ENCODE results near the gene ANKRD34C. TPM values are rescaled to one million over a fixed set of nuclear protein-coding genes. Genes with fewer than 3 reads are reported as not detected.

ANKRD34C gene
- total RNA-seq, result not detected
- polyA plus RNA-seq, result not detected

DNA sequence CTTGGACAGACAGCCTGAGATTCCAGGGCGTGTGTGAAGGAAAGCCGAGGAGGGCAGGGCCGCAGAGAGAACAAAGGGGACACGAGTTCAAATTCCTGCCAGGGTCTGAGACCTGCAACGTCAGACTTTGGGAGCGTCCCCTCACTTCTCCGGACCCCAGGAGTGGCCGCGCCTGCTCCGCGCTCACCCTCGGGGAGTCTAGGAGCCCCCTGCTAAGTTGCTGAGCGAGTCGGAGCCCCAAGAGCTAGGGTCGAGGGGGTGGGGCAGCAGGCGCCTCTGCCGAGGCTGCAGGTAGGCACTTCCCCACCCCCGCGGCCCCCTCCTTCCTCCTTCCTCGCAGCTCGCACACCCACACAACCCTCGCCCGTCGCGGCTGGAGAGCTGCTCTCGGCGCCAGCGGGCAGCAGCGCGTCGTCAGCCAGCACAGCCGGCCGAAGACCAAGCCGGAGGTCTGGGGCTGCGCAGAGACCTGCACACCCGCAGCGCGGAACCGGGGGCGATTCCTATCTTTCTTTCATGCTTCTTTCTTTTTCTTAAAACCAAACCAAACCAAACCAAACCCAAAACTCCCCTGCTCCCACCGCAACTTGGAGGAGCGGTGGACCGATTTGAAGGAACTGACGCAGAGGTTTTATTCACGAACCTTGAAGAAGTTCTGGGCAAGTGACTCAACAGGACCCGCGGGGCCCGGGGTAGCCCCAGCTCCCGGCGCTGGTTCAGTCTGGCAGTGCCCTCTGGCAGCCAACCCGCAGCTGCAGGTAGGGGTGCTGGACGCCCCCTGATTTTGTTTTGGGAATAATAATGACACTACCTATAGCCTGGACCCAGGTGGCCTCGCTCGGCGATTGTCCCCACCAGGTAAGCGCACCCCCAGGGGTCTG, at the start of gene ANKRD34C:
ANKRD34C (plus strand) TSS at position 352 of the 881 bp plus-strand sequence. CDS start 10,563 bp downstream, outside the sequence.
- Mint-ChIP-seq H3K36me3 (no peaks in the 10 kb centered on the region), H3K27me3 (peaks cover 68% of the 10 kb centered on the region), H3K4me1 (peaks cover 0 to 3% (median 0%) of the 10 kb centered on the region in 4 donors), H3K9me3 (peaks cover 0 to 18% (median 2%) of the 10 kb centered on the region in 7 donors), H3K27ac (peak within 1 kb of the TSS in 1 of 3 donors; percentile 84), H3K4me3 (peak within 1 kb of the TSS in 1 of 4 donors; percentile 29)
- Histone ChIP-seq H3K4me3 (ENCODE audit: low read depth, low read length) (no peak within 1 kb of the TSS), H3K9me3 (ENCODE audit: control insufficient read depth in 2 of 2, low read length in 2 of 2) (peaks cover 0 to 10% of the 10 kb centered on the region in 2 experiments), H3K36me3 (ENCODE audit: control insufficient read depth, insufficient read depth, low read length) (no peaks in the 10 kb centered on the region), H3K27me3 (ENCODE audit: control insufficient read depth, insufficient read depth, low read length) (peaks cover 29% of the 10 kb centered on the region), H3K27ac (ENCODE audit: insufficient read depth, low read length, poor library complexity, severe bottlenecking) (no peak within 1 kb of the TSS), H3K4me1 (ENCODE audit: control insufficient read depth, insufficient read depth, low read length, poor library complexity, severe bottlenecking) (peaks cover 2% of the 10 kb centered on the region)
- DNase-seq (no peak), ATAC-seq (ENCODE audit: low read depth in 2 of 2) (no peak)

DNA sequence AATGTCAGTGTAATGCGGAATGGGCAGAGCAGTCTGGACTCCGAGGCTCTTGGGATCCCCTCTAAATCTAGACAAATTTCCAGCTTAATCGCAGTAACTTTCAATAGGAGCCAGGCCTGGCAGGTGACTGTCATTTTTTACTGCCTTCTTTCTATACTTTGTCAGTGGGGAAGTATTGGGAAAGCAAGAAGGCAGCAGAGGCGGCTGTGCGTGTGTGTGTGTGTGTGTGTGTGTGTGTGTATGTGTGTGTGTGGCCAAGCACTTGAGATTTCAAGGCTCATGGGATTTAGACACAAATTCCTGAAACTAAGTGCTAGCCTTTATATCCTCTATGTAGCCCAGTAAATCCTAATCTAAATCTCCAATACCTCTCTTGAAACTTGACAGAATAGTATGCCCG, 49.3 kb upstream of the ANKRD34C start:
- Histone ChIP-seq H3K4me3 (ENCODE audit: low read depth, low read length) (no peak overlapping the region), H3K4me1 (ENCODE audit: control insufficient read depth, insufficient read depth, low read length, poor library complexity, severe bottlenecking) (no peaks in the 10 kb centered on the region), H3K9me3 (ENCODE audit: control insufficient read depth in 2 of 2, low read length in 2 of 2) (peaks cover 6 to 11% of the 10 kb centered on the region in 2 experiments), H3K27me3 (ENCODE audit: control insufficient read depth, insufficient read depth, low read length) (no peaks in the 10 kb centered on the region), H3K27ac (ENCODE audit: insufficient read depth, low read length, poor library complexity, severe bottlenecking) (no peak overlapping the region), H3K36me3 (ENCODE audit: control insufficient read depth, insufficient read depth, low read length) (no peaks in the 10 kb centered on the region)
- peaks cover 0 to 20% (median 4%) of the 10 kb centered on the region in 7 donors for H3K9me3 Mint-ChIP-seq
- DNase-seq (no peak), ATAC-seq (ENCODE audit: low read depth in 2 of 2) (no peak)
- H3K4me1 Mint-ChIP-seq, result no peaks in the 10 kb centered on the region
- H3K36me3 Mint-ChIP-seq, result no peaks in the 10 kb centered on the region
- H3K27me3 Mint-ChIP-seq, result peaks cover 4% of the 10 kb centered on the region
- no peak overlapping the region for H3K4me3 Mint-ChIP-seq
- H3K27ac Mint-ChIP-seq, result no peak overlapping the region

DNA sequence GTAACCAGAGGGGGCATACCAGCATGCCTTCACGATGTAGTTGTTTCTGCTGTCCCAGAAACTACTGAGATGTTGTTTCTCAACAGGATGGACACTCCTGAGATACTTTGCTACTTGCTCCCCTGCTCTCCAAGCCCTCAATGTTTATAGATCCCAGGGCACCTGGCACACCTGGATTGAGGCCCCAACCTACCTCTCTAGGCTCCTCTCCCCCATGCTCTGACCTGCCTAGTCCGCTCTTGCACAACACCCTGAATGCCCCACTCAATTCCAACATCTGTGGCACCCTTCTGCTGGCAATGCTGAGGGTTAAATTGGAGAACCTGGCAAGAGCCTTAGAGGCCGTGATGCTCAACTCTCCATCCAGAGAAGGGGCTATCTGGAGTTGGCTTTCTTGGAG, 42.5 kb upstream of the ANKRD34C start:
- Mint-ChIP-seq H3K27ac (no peak overlapping the region), H3K9me3 (peaks cover 0 to 1% (median 0%) of the 10 kb centered on the region in 7 donors), H3K36me3 (no peaks in the 10 kb centered on the region), H3K27me3 (no peaks in the 10 kb centered on the region), H3K4me1 (no peaks in the 10 kb centered on the region), H3K4me3 (no peak overlapping the region)
- Histone ChIP-seq H3K4me1 (ENCODE audit: control insufficient read depth, insufficient read depth, low read length, poor library complexity, severe bottlenecking) (no peaks in the 10 kb centered on the region), H3K27me3 (ENCODE audit: control insufficient read depth, insufficient read depth, low read length) (no peaks in the 10 kb centered on the region), H3K27ac (ENCODE audit: insufficient read depth, low read length, poor library complexity, severe bottlenecking) (no peak overlapping the region), H3K4me3 (ENCODE audit: low read depth, low read length) (no peak overlapping the region), H3K36me3 (ENCODE audit: control insufficient read depth, insufficient read depth, low read length) (no peaks in the 10 kb centered on the region), H3K9me3 (ENCODE audit: control insufficient read depth in 2 of 2, low read length in 2 of 2) (no peaks in the 10 kb centered on the region)
- DNase-seq (no peak), ATAC-seq (ENCODE audit: low read depth in 2 of 2) (no peak)

DNA sequence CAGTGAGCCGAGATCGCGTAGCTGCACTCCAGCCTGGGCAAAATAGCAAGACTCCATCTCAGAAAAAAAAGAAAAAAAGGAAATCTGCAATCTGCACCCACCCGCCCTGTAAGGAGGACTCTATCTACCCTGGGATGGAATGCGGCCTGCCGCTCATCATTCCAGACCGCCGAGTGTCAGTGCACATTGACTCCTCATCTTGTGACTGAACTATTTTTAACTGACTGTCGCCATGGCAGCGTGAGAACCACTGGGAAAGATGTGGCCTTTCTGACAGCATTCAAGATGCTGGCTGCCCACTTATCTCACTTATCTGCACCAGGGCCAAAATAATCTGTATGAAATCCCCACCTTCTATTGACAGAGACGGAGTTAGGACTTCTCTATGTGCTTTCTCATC, 38.8 kb upstream of the ANKRD34C start:
- ATAC-seq (ENCODE audit: low read depth in 2 of 2), result no peak
- H3K27me3 Mint-ChIP-seq, result no peaks in the 10 kb centered on the region
- no peaks in the 10 kb centered on the region for H3K36me3 Mint-ChIP-seq

DNA sequence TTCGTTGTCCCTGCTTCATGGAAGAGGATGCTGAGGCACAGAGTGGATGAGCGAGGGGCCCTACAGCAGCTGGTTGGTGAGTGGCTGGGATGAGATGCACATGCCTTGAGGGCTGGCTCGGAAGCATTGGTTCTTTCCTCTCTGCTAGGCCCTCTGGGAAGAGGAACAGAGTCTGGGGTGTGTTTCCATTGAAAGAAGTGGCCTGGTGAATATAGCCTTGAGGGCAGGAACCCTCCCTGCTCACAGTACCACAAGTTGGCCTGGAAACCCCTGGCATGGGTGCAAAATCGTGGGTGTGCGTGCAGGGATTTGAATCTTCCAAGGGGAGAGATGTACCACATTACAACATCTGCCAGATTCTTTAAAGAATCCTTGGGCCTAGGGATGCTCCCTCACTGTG, 37.6 kb upstream of the ANKRD34C start:
- Histone ChIP-seq H3K4me3 (ENCODE audit: low read depth, low read length) (no peak overlapping the region), H3K9me3 (ENCODE audit: control insufficient read depth in 2 of 2, low read length in 2 of 2) (no peaks in the 10 kb centered on the region), H3K36me3 (ENCODE audit: control insufficient read depth, insufficient read depth, low read length) (no peaks in the 10 kb centered on the region), H3K4me1 (ENCODE audit: control insufficient read depth, insufficient read depth, low read length, poor library complexity, severe bottlenecking) (no peaks in the 10 kb centered on the region), H3K27me3 (ENCODE audit: control insufficient read depth, insufficient read depth, low read length) (no peaks in the 10 kb centered on the region), H3K27ac (ENCODE audit: insufficient read depth, low read length, poor library complexity, severe bottlenecking) (no peak overlapping the region)
- Mint-ChIP-seq H3K36me3 (no peaks in the 10 kb centered on the region), H3K27ac (no peak overlapping the region), H3K4me3 (no peak overlapping the region), H3K9me3 (peaks cover 0 to 2% (median 0%) of the 10 kb centered on the region in 7 donors), H3K27me3 (no peaks in the 10 kb centered on the region), H3K4me1 (no peaks in the 10 kb centered on the region)
- no peak for DNase-seq
- no peak for ATAC-seq (ENCODE audit: low read depth in 2 of 2)

More for the DNA sequence above, 38.8 kb upstream of the ANKRD34C start:
- H3K27ac Mint-ChIP-seq, result no peak overlapping the region
- H3K4me3 Mint-ChIP-seq, result no peak overlapping the region
- H3K9me3 ChIP-seq (ENCODE audit: control insufficient read depth in 2 of 2, low read length in 2 of 2), result no peaks in the 10 kb centered on the region
- no peak overlapping the region for H3K27ac ChIP-seq (ENCODE audit: insufficient read depth, low read length, poor library complexity, severe bottlenecking)
- peaks cover 0 to 2% (median 0%) of the 10 kb centered on the region in 7 donors for H3K9me3 Mint-ChIP-seq
- DNase-seq, result no peak
- H3K4me1 Mint-ChIP-seq, result no peaks in the 10 kb centered on the region
- H3K4me3 ChIP-seq (ENCODE audit: low read depth, low read length), result no peak overlapping the region
- no peaks in the 10 kb centered on the region for H3K36me3 ChIP-seq (ENCODE audit: control insufficient read depth, insufficient read depth, low read length)
- no peaks in the 10 kb centered on the region for H3K27me3 ChIP-seq (ENCODE audit: control insufficient read depth, insufficient read depth, low read length)
- H3K4me1 ChIP-seq (ENCODE audit: control insufficient read depth, insufficient read depth, low read length, poor library complexity, severe bottlenecking), result no peaks in the 10 kb centered on the region

DNA sequence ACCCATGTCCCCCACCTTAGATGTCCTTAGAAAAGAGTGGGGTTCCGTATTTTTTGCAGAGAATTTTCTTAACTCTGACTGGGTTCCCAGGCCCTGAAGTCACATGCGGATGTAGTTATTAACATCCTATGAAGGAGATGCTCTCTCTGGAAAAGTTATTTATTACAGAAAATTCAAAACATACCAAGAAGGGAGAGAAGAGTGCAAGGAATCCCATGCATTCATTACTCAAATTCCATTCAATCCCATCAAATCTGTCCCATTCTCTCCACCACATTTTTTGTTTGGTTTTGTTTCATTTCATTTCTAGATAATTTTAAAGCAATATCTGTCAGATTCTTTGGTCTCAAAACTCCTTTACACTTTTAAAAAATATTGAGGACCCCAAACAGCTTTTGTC, 34.3 kb upstream of the ANKRD34C start:
- Mint-ChIP-seq H3K36me3 (no peaks in the 10 kb centered on the region), H3K9me3 (peaks cover 0 to 2% (median 0%) of the 10 kb centered on the region in 7 donors), H3K4me3 (no peak overlapping the region), H3K4me1 (no peaks in the 10 kb centered on the region), H3K27me3 (no peaks in the 10 kb centered on the region), H3K27ac (no peak overlapping the region)
- no peaks in the 10 kb centered on the region for H3K9me3 ChIP-seq (ENCODE audit: control insufficient read depth in 2 of 2, low read length in 2 of 2)
- H3K36me3 ChIP-seq (ENCODE audit: control insufficient read depth, insufficient read depth, low read length), result no peaks in the 10 kb centered on the region
- no peaks in the 10 kb centered on the region for H3K4me1 ChIP-seq (ENCODE audit: control insufficient read depth, insufficient read depth, low read length, poor library complexity, severe bottlenecking)
- peaks cover 3% of the 10 kb centered on the region for H3K27me3 ChIP-seq (ENCODE audit: control insufficient read depth, insufficient read depth, low read length)
- H3K27ac ChIP-seq (ENCODE audit: insufficient read depth, low read length, poor library complexity, severe bottlenecking), result no peak overlapping the region
- ATAC-seq (ENCODE audit: low read depth in 2 of 2), result no peak
- no peak for DNase-seq
- no peak overlapping the region for H3K4me3 ChIP-seq (ENCODE audit: low read depth, low read length)

DNA sequence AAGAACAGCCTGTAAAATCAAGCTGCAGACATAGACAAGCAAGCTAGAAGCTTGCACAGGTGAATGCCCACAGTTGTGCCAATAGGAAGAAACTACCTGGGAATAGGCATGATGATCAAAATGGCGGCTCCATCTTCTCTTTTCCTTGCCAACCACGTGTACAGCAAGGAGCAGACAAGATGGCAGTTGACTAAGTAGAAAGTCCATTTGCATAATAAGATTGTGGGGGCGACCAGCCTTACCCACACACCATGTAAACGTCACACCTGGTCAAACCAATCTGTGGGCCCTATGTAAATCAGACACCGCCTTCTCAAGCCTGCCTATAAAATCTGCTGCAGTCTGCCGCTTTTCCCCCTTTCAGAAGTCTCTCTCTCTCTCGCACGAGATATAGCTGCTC, 25.1 kb upstream of the ANKRD34C start:
- Mint-ChIP-seq H3K27ac (no peak overlapping the region), H3K27me3 (peaks cover 4% of the 10 kb centered on the region), H3K9me3 (peaks cover 0 to 7% (median 0%) of the 10 kb centered on the region in 7 donors), H3K4me3 (no peak overlapping the region), H3K36me3 (no peaks in the 10 kb centered on the region), H3K4me1 (no peaks in the 10 kb centered on the region)
- H3K4me3 ChIP-seq (ENCODE audit: low read depth, low read length), result no peak overlapping the region
- H3K9me3 ChIP-seq (ENCODE audit: control insufficient read depth in 2 of 2, low read length in 2 of 2), result no peaks in the 10 kb centered on the region
- H3K27me3 ChIP-seq (ENCODE audit: control insufficient read depth, insufficient read depth, low read length), result no peaks in the 10 kb centered on the region
- ATAC-seq (ENCODE audit: low read depth in 2 of 2), result no peak
- no peaks in the 10 kb centered on the region for H3K36me3 ChIP-seq (ENCODE audit: control insufficient read depth, insufficient read depth, low read length)
- no peak overlapping the region for H3K27ac ChIP-seq (ENCODE audit: insufficient read depth, low read length, poor library complexity, severe bottlenecking)
- no peaks in the 10 kb centered on the region for H3K4me1 ChIP-seq (ENCODE audit: control insufficient read depth, insufficient read depth, low read length, poor library complexity, severe bottlenecking)
- DNase-seq, result no peak

DNA sequence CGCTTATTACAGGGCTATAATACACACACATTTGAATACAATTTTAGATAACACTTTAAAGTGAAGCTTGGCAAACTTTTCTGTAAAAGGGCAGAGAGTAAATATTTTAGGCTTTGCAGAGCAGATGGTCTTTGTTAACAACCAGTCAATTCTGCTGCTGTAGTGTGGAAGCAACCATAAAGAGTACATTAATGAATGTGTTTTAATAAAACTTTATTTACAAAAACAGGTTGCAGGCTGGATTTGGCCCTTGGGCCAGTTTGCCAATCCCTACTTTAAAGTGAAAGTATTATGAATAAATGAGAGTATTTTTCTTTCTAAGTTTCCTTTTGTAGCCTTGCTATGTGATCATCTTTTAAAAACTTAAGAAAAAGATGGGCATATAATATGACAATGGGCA, 20.7 kb upstream of the ANKRD34C start:
- Mint-ChIP-seq H3K4me1 (no peaks in the 10 kb centered on the region), H3K27ac (no peak overlapping the region)

More for the DNA sequence above, 20.7 kb upstream of the ANKRD34C start:
- Mint-ChIP-seq H3K27me3 (peaks cover 14% of the 10 kb centered on the region), H3K9me3 (peaks cover 0 to 4% (median 0%) of the 10 kb centered on the region in 7 donors), H3K36me3 (no peaks in the 10 kb centered on the region), H3K4me3 (no peak overlapping the region)
- Histone ChIP-seq H3K4me1 (ENCODE audit: control insufficient read depth, insufficient read depth, low read length, poor library complexity, severe bottlenecking) (no peaks in the 10 kb centered on the region), H3K36me3 (ENCODE audit: control insufficient read depth, insufficient read depth, low read length) (no peaks in the 10 kb centered on the region), H3K27ac (ENCODE audit: insufficient read depth, low read length, poor library complexity, severe bottlenecking) (no peak overlapping the region), H3K4me3 (ENCODE audit: low read depth, low read length) (no peak overlapping the region), H3K27me3 (ENCODE audit: control insufficient read depth, insufficient read depth, low read length) (no peaks in the 10 kb centered on the region), H3K9me3 (ENCODE audit: control insufficient read depth in 2 of 2, low read length in 2 of 2) (no peaks in the 10 kb centered on the region)
- DNase-seq, result no peak
- no peak for ATAC-seq (ENCODE audit: low read depth in 2 of 2)
